Kidney epithelial cell (primary cell): ENCODE measurements around the gene MGME1. TPM values are rescaled to one million over a fixed set of nuclear protein-coding genes. Genes with fewer than 3 reads are reported as not detected.

ENCODE experiments used
- DNase-seq: peaks from one replicate; pipeline ENCODE4 v3.0.0-alpha.2; 2010; ENCODE audit warnings: low read depth
- H3K27me3 ChIP-seq: 2 replicates; pipeline ENCODE4 v1.6.0; 2011; ENCODE audit warnings: low read length; ENCODE audit not compliant: control insufficient read depth, insufficient read depth
- H3K36me3 ChIP-seq: 2 replicates; pipeline ENCODE4 v1.5.1; 2011; ENCODE audit warnings: low read length; ENCODE audit not compliant: control insufficient read depth, insufficient read depth
- H3K4me3 ChIP-seq: 2 replicates; pipeline ENCODE4 v1.5.1; 2011; ENCODE audit warnings: low read depth, mild to moderate bottlenecking, control low read depth, low read length
- CTCF ChIP-seq: IDR thresholded peaks from 2 replicates; pipeline ENCODE4 v1.5.1; 2011; ENCODE audit warnings: mild to moderate bottlenecking, moderate library complexity, low read length, control low read depth, inconsistent platforms; ENCODE audit not compliant: insufficient read depth, poor library complexity, severe bottlenecking
- total RNA-seq: library from RNA; depleted of rRNA; stranded (reverse); fragments of >200 nt; gene quantifications from 2 replicates; pipeline ENCODE4 v1.2.3, GENCODE V29; 2015

The MGME1 gene
- total RNA-seq, 1 donor from 2014 or later = 15.2 TPM

GRCh38 chr20:17987988-17988387 lies 19.2 kb downstream of the MGME1 start:
- TF ChIP-seq CTCF = no peak
- H3K27me3 ChIP-seq = no peaks in the 10 kb centered on the region
- no peak overlapping the region for H3K4me3 ChIP-seq
- DNase-seq = no peak
- H3K36me3 ChIP-seq = no peaks in the 10 kb centered on the region

GRCh38 chr20:17990278-17990972 lies 21.6 kb downstream of the MGME1 start:
- Histone ChIP-seq H3K4me3 (no peak overlapping the region), H3K27me3 (no peaks in the 10 kb centered on the region), H3K36me3 (no peaks in the 10 kb centered on the region)
- TF ChIP-seq CTCF = no peak
- no peak for DNase-seq

GRCh38 chr20:17992224-17992637 lies 23.4 kb downstream of the MGME1 start:
- no peak for TF ChIP-seq CTCF
- no peaks in the 10 kb centered on the region for H3K27me3 ChIP-seq
- no peak for DNase-seq
- no peak overlapping the region for H3K4me3 ChIP-seq
- H3K36me3 ChIP-seq = no peaks in the 10 kb centered on the region

GRCh38 chr20:17992847-17993513 lies 24.2 kb downstream of the MGME1 start:
- Histone ChIP-seq H3K27me3 (no peaks in the 10 kb centered on the region), H3K36me3 (no peaks in the 10 kb centered on the region), H3K4me3 (no peak overlapping the region)
- no peak for TF ChIP-seq CTCF
- DNase-seq = no peak

- H3K27me3 ChIP-seq = no peaks in the 10 kb centered on the region
- TF ChIP-seq CTCF = no peak
- DNase-seq = no peak
- no peak overlapping the region for H3K4me3 ChIP-seq
- H3K36me3 ChIP-seq = no peaks in the 10 kb centered on the region
These were observed 24.7 kb downstream of the MGME1 start for GRCh38 chr20:17993546-17993945.
